Measurements from ENCODE around the gene ZDHHC16. TPM values are rescaled to one million over a fixed set of nuclear protein-coding genes. Genes with fewer than 3 reads are reported as not detected.

ZDHHC16 gene
- total RNA-seq, 4 donors from 2014 or later = 17.0 to 36.9 (median 28.2) TPM

DNA sequence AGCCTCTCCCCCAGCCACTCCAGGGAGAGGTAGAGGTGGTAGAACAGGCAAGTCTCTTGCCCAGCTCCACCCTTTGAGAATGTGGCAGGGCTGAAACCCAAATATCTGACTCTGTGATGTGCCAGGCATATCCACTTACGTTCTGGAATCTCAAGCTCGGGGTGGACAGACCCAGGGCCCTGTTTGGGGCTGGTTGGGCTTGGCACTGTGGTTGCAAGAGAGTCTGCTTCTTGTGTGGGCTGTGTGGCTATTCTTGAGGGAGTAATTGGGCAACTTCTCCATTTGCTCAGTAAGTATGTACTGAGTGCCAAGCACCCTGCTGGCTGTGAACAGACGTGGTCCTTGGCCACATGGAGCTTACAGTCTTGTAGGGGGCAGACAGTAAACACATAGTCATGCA is 57.4 kb downstream of the ZDHHC16 start:
- intact Hi-C loops (cut with DNase I) = no loop called here
- no peak for DNase-seq
- Histone ChIP-seq H3K27me3 (peaks cover 0 to 20% (median 0%) of the 10 kb centered on the region in 4 donors), H3K27ac (no peak overlapping the region), H3K4me3 (no peak overlapping the region), H3K9me3 (no peaks in the 10 kb centered on the region), H3K4me1 (peaks cover 3 to 23% (median 5%) of the 10 kb centered on the region in 3 donors), H3K36me3 (no peaks in the 10 kb centered on the region)
- no peak for TF ChIP-seq POLR2A (IDR thresholded peaks at IDR 0.05)
- TF ChIP-seq, protein P1, sequence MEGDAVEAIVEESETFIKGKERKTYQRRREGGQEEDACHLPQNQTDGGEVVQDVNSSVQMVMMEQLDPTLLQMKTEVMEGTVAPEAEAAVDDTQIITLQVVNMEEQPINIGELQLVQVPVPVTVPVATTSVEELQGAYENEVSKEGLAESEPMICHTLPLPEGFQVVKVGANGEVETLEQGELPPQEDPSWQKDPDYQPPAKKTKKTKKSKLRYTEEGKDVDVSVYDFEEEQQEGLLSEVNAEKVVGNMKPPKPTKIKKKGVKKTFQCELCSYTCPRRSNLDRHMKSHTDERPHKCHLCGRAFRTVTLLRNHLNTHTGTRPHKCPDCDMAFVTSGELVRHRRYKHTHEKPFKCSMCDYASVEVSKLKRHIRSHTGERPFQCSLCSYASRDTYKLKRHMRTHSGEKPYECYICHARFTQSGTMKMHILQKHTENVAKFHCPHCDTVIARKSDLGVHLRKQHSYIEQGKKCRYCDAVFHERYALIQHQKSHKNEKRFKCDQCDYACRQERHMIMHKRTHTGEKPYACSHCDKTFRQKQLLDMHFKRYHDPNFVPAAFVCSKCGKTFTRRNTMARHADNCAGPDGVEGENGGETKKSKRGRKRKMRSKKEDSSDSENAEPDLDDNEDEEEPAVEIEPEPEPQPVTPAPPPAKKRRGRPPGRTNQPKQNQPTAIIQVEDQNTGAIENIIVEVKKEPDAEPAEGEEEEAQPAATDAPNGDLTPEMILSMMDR (IDR thresholded peaks at IDR 0.05) = no peak
- WGBS, 2 donors = 40 to 84% methylated on average over 1 to 3 of the region's 3 CpGs

DNA sequence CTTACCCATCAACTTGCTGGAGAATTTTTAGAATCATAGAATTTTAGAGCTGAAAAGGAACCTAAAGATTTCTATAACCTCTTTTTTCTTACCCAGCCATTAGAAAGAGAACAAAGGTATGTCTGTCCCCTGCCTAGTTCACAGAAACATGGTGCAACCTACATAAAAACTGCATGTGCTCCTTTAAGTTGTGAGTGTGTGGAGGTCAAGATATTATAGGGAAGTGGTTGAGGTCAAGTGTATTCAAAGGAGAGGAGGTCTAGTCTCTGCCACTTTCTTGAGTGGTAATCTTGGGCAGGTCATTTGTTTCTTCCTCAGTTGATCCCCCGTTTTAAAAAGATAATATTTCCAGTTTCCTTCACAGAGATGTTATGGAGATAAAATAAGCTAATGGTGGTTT is 59.2 kb downstream of the ZDHHC16 start:
- WGBS, 2 donors = 73 to 78% methylated on average over 1 of the region's 1 CpG
- H3K27me3 ChIP-seq = peaks cover 0 to 7% (median 0%) of the 10 kb centered on the region in 4 donors
- H3K36me3 ChIP-seq = no peaks in the 10 kb centered on the region
- H3K27ac ChIP-seq = no peak overlapping the region
- H3K9me3 ChIP-seq = no peaks in the 10 kb centered on the region
- DNase-seq = no peak
- H3K4me3 ChIP-seq = no peak overlapping the region
- TF ChIP-seq, protein P1 (IDR thresholded peaks at IDR 0.05) = no peak
- no peak for TF ChIP-seq POLR2A (IDR thresholded peaks at IDR 0.05)
- intact Hi-C loops (cut with DNase I) = no loop called here
- peaks cover 2 to 13% (median 3%) of the 10 kb centered on the region in 3 donors for H3K4me1 ChIP-seq

- TF ChIP-seq POLR2A (IDR thresholded peaks at IDR 0.05) = no peak
- TF ChIP-seq, protein P1 (IDR thresholded peaks at IDR 0.05) = no peak
- H3K4me3 ChIP-seq = no peak overlapping the region
- intact Hi-C loops (cut with DNase I) = no loop called here
- no peaks in the 10 kb centered on the region for H3K36me3 ChIP-seq
- H3K4me1 ChIP-seq = peaks cover 0 to 7% (median 0%) of the 10 kb centered on the region in 3 donors
- no peak overlapping the region for H3K27ac ChIP-seq
- WGBS, 2 donors = 69 to 93% methylated on average over 3 of the region's 3 CpGs
- DNase-seq = no peak
- no peaks in the 10 kb centered on the region for H3K9me3 ChIP-seq
- H3K27me3 ChIP-seq = no peaks in the 10 kb centered on the region
Observed at GRCh38 chr10:97506199-97506991, 60.4 kb downstream of the ZDHHC16 start.

Small RNA genes within 50 kb of the gene (small RNA-seq; reads per million reads assigned to genes)
- gene RF00019 = 0 reads per million in 4 donors

Other genes starting within 250 kb of the ZDHHC16 start
- 10 to 100 TPM in 1 of 4 donors, 1 to 10 TPM in 3; 3.7 to 15.4 (median 7.5) TPM for gene ARHGAP19, start 153.5 kb upstream of the ZDHHC16 start, total RNA-seq
- gene FRAT1, start 126.9 kb upstream of the ZDHHC16 start, total RNA-seq = 1 to 10 TPM; 1.7 to 6.1 (median 3.9) TPM
- 10 to 100 TPM; 16.6 to 29.4 (median 20.3) TPM for gene FRAT2, start 111.4 kb upstream of the ZDHHC16 start, total RNA-seq
- 10 to 100 TPM; 14.9 to 33.4 (median 23.9) TPM for gene RRP12, start 44.8 kb upstream of the ZDHHC16 start, total RNA-seq
- gene PGAM1, start 20.0 kb upstream of the ZDHHC16 start, total RNA-seq = 100 to 1,000 TPM; 310 to 700 (median 514) TPM
- 10 to 100 TPM; 12.4 to 44.8 (median 24.7) TPM for gene EXOSC1, start 169 bp upstream of the ZDHHC16 start, total RNA-seq
- 10 to 100 TPM; 57.7 to 93.3 (median 65.1) TPM for gene MMS19, start 52.2 kb downstream of the ZDHHC16 start, total RNA-seq
- gene UBTD1, start 52.7 kb downstream of the ZDHHC16 start, total RNA-seq = 1 to 10 TPM; 4.3 to 8.5 (median 5.8) TPM
- gene ANKRD2, start 126.6 kb downstream of the ZDHHC16 start, total RNA-seq = under 1 TPM in 1 of 4 donors, not detected in 3; 0.79 TPM
- 1 to 10 TPM in 3 of 4 donors, under 1 TPM in 1; 0.62 to 1.1 (median 1.1) TPM for gene HOGA1, start 138.2 kb downstream of the ZDHHC16 start, total RNA-seq
- not detected for gene C10orf62, start 143.5 kb downstream of the ZDHHC16 start, total RNA-seq
- gene MORN4, start 187.3 kb downstream of the ZDHHC16 start, total RNA-seq = 1 to 10 TPM in 2 of 4 donors, under 1 TPM in 2; 0.34 to 3.6 (median 1.2) TPM
- 10 to 100 TPM; 14.0 to 29.3 (median 19.6) TPM for gene PI4K2A, start 194.5 kb downstream of the ZDHHC16 start, total RNA-seq
- gene AVPI1, start 241.1 kb downstream of the ZDHHC16 start, total RNA-seq = 10 to 100 TPM in 3 of 4 donors, 1 to 10 TPM in 1; 7.7 to 21.7 (median 15.4) TPM

Data from esophagus squamous epithelium (tissue), 5 donors.